Upper lobe of left lung (tissue), 4 donors: ENCODE data around the gene CACUL1.

Experiments
- CTCF ChIP-seq, 6 experiments: fragments of 450-650 bp in 4 of 6; fragments of 200-600 bp in 2 of 6; sonication (generic) in 2 of 6; IDR thresholded peaks; one replicate each; pipeline ENCODE4 v1.5.1; 2016 to 2019; ENCODE audit warnings: antibody characterized with exemption in 6 of 6
- EP300 ChIP-seq, 4 donors: sonication (generic); formaldehyde crosslinking; IDR thresholded peaks; one replicate each; pipeline ENCODE4 v1.5.1; 2017; ENCODE audit warnings: antibody characterized with exemption in 4 of 4, control low read depth in 2 of 4
- POLR2A ChIP-seq, 4 donors: fragments of 450-650 bp; IDR thresholded peaks; one replicate each; pipeline ENCODE4 v1.5.1; 2016 to 2017; ENCODE audit warnings: antibody characterized with exemption in 4 of 4, mild to moderate bottlenecking in 2 of 4

- TF ChIP-seq EP300 (IDR thresholded peaks at IDR 0.05) = no peak
- TF ChIP-seq CTCF (IDR thresholded peaks at IDR 0.05) = no peak
- no peak for TF ChIP-seq POLR2A (IDR thresholded peaks at IDR 0.05)
Measured at GRCh38 chr10:118692872-118693271, 61.9 kb downstream of the CACUL1 start.
